ENCODE data around the gene RTL9. TPM values are rescaled to one million over a fixed set of nuclear protein-coding genes. Genes with fewer than 3 reads are reported as not detected.
"Not testable (repeated sequence)": the region's sequence is repeated elsewhere in the genome, so short reads cannot be mapped to it uniquely, and the experiment has no call there.

RTL9 gene
- total RNA-seq, 2 experiments from 2014 or later: not detected

DNA sequence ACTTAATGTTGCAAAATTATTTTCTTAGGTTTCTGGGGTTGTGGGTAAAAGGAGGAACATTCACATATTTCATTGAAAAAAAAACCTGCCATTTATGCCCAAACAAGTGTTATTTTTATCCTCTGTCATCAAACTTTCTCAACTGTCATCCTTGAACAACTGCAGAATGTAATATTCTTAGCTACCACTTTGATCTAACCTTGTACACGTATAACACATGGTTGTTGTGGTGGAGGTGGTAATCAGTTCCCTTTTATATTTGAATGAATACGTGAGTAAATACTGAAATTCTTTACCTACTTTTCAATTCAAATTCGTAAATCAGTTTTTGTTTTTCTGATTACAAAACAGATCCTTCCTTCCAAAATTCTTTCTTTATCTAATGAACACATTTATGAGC, 37.0 kb upstream of the RTL9 start:
- ChIA-PET CTCF (no interaction called here), POLR2A (interaction anchor here (0.6 kb wide), 1 partner anchor 587 kb away, joined by 3 read pairs; no protein-coding TSS in a partner anchor)
- H3K9me3 Mint-ChIP-seq: no peaks in the 10 kb centered on the region
- peaks cover 3% of the 10 kb centered on the region for H3K36me3 Mint-ChIP-seq (ENCODE audit: low read depth)
- peaks cover 4% of the 10 kb centered on the region for H3K4me1 Mint-ChIP-seq
- H3K27me3 Mint-ChIP-seq: no peaks in the 10 kb centered on the region
- H3K4me3 Mint-ChIP-seq: no peak overlapping the region
- DNase-seq: no peak
- no peak overlapping the region for H3K27ac Mint-ChIP-seq

- no peak for DNase-seq
- Mint-ChIP-seq H3K4me1 (peaks cover 4% of the 10 kb centered on the region), H3K4me3 (no peak overlapping the region), H3K36me3 (ENCODE audit: low read depth) (no peaks in the 10 kb centered on the region), H3K27me3 (no peaks in the 10 kb centered on the region), H3K27ac (no peak overlapping the region), H3K9me3 (no peaks in the 10 kb centered on the region)
- POLR2A ChIA-PET: no interaction called here
- CTCF ChIA-PET: no interaction called here
These were observed 36.0 kb upstream of the RTL9 start for GRCh38 chrX:110322603-110323002.

DNA sequence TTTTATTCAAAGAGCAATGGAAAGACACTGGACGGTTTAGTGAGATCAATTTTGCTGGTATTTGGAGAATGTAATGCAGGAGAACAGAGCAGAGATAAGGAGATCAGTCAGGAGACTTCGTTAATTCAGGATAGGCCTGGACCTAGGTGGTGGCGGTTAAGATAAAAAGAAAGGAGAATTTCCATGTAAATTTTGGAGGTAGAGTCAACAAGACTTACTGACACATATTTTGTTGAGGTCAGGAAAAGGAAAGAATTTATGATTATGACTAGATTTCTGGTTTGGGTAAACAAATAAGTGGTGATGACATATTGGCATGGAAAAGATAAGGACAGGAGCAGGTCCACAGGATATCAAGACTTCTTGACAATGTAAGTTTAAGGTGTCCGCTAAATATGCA, 31.9 kb upstream of the RTL9 start:
- Mint-ChIP-seq H3K27me3 (no peaks in the 10 kb centered on the region), H3K27ac (no peak overlapping the region), H3K36me3 (ENCODE audit: low read depth) (no peaks in the 10 kb centered on the region), H3K4me3 (no peak overlapping the region), H3K4me1 (no peaks in the 10 kb centered on the region), H3K9me3 (no peaks in the 10 kb centered on the region)
- ChIA-PET POLR2A (no interaction called here), CTCF (no interaction called here)
- no peak for DNase-seq

DNA sequence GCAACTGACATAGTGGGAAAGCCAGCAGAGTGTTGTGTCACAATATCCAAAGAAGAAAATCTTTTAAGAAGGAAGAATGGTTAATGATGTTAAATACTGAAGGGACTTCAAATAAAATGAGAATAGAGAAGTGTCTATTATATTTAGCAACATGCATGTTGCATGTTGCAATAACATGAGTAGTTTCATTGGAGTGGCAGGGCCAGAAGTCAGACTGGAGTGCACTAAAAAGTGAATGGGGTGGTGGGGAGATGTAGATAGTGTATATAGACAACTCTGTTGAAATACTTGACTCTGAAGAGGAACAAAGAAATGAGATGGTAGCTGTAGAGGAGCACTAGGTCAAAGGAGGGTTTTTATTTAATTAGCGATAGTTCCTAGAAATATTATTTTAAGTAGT, 31.3 kb upstream of the RTL9 start:
- ChIA-PET CTCF (no interaction called here), POLR2A (no interaction called here)
- no peaks in the 10 kb centered on the region for H3K9me3 Mint-ChIP-seq
- no peak overlapping the region for H3K4me3 Mint-ChIP-seq
- H3K27me3 Mint-ChIP-seq: no peaks in the 10 kb centered on the region
- no peak for DNase-seq
- no peaks in the 10 kb centered on the region for H3K4me1 Mint-ChIP-seq
- H3K36me3 Mint-ChIP-seq (ENCODE audit: low read depth): no peaks in the 10 kb centered on the region
- H3K27ac Mint-ChIP-seq: no peak overlapping the region

- H3K36me3 Mint-ChIP-seq (ENCODE audit: low read depth); POLR2A ChIA-PET; CTCF ChIA-PET: not testable (repeated sequence)
These were observed 30.0 kb upstream of the RTL9 start for GRCh38 chrX:110328613-110329012.

DNA sequence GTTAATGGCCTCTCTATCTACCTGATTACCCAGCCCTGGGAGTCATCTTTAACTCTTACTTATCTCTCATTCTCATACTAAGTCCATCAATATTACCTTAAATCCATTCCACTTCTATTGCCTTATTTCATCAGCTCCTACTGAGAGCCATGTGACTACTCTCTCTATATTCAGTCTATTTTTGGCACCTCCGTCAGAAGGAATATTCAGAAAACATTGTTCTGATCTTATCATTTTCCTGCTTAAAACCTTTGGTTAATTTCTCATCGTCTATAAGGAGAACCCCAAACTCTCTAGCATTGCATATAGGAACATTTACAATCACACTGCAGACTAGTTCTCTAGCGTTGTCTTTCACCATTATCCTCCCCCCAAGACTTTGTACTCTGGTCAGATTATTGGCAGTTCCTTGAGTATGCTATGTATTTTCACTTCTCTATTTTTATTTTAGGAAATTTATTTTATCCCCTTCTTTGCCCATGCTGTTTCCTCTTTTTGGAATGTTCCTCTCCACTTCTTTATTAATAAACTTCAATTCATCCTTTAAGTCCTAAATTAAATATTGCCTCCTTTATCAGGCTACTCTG, 27.1 kb upstream of the RTL9 start:
- no peak overlapping the region for H3K27ac Mint-ChIP-seq
- H3K4me1 Mint-ChIP-seq: no peaks in the 10 kb centered on the region

More at GRCh38 chrX:110328613-110329012, 30.0 kb upstream of the RTL9 start:
- H3K4me1 Mint-ChIP-seq, DNase-seq, H3K4me3 Mint-ChIP-seq, H3K27ac Mint-ChIP-seq, H3K9me3 Mint-ChIP-seq, H3K27me3 Mint-ChIP-seq: not testable (repeated sequence)

GRCh38 chrX:110333458-110333857, 25.2 kb upstream of the RTL9 start:
- DNase-seq; H3K27me3 Mint-ChIP-seq; H3K4me3 Mint-ChIP-seq; H3K36me3 Mint-ChIP-seq (ENCODE audit: low read depth); H3K27ac Mint-ChIP-seq; POLR2A ChIA-PET; H3K9me3 Mint-ChIP-seq; CTCF ChIA-PET; H3K4me1 Mint-ChIP-seq: not testable (repeated sequence)

More for the DNA sequence above, 27.1 kb upstream of the RTL9 start:
- ChIA-PET POLR2A (no interaction called here), CTCF (no interaction called here)
- H3K4me3 Mint-ChIP-seq: no peak overlapping the region
- H3K36me3 Mint-ChIP-seq (ENCODE audit: low read depth): no peaks in the 10 kb centered on the region
- H3K27me3 Mint-ChIP-seq: no peaks in the 10 kb centered on the region
- DNase-seq: no peak
- no peaks in the 10 kb centered on the region for H3K9me3 Mint-ChIP-seq

GRCh38 chrX:110338935-110339334, 19.7 kb upstream of the RTL9 start:
- ChIA-PET POLR2A (no interaction called here), CTCF (no interaction called here)
- Mint-ChIP-seq H3K27me3 (no peaks in the 10 kb centered on the region), H3K4me1 (peaks cover 4% of the 10 kb centered on the region), H3K36me3 (ENCODE audit: low read depth) (no peaks in the 10 kb centered on the region), H3K4me3 (no peak overlapping the region), H3K27ac (no peak overlapping the region), H3K9me3 (no peaks in the 10 kb centered on the region)
- DNase-seq: no peak

GRCh38 chrX:110341189-110342035, 17.2 kb upstream of the RTL9 start:
- CTCF ChIA-PET: interaction anchor here (0.6 to 1.1 kb wide), 2 partner anchors 186 to 195 kb away, joined by 3 read pairs; no protein-coding TSS in a partner anchor
- H3K4me1 Mint-ChIP-seq: peaks cover 4% of the 10 kb centered on the region

DNA sequence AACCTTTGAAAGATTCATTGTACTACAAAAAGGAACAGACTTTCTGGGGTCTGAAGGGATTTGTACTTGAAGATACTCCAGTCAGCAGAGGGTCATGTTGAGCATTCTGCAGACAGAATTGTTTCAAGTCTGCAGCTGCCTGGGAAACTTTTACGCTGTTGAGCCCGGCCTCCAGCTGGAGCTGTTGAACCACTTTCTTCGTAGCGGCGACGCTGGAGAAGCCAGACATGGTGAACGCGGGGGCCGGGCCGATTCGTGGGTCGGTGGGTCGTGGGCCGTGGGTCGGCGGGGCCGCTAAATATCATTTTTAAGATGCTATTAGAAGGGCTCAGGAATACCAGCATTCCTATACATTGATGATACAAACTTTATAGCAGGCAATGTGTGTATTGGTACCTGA, 12.0 kb upstream of the RTL9 start:
- Mint-ChIP-seq H3K4me3 (no peak overlapping the region), H3K4me1 (no peaks in the 10 kb centered on the region), H3K27me3 (no peaks in the 10 kb centered on the region), H3K36me3 (ENCODE audit: low read depth) (no peaks in the 10 kb centered on the region), H3K27ac (no peak overlapping the region), H3K9me3 (no peaks in the 10 kb centered on the region)
- ChIA-PET CTCF (no interaction called here), POLR2A (no interaction called here)
- DNase-seq: no peak

More at GRCh38 chrX:110341189-110342035, 17.2 kb upstream of the RTL9 start:
- Mint-ChIP-seq H3K27me3 (no peaks in the 10 kb centered on the region), H3K36me3 (ENCODE audit: low read depth) (no peaks in the 10 kb centered on the region), H3K9me3 (no peaks in the 10 kb centered on the region), H3K27ac (no peak overlapping the region), H3K4me3 (no peak overlapping the region)
- POLR2A ChIA-PET: no interaction called here
- DNase-seq: no peak

GRCh38 chrX:110359273-110359672, 625 bp downstream of the RTL9 start:
- ChIA-PET CTCF (no interaction called here), POLR2A (no interaction called here)
- H3K9me3 Mint-ChIP-seq: no peaks in the 10 kb centered on the region
- no peak for DNase-seq
- H3K27me3 Mint-ChIP-seq: no peaks in the 10 kb centered on the region
- no peak overlapping the region for H3K27ac Mint-ChIP-seq
- H3K4me1 Mint-ChIP-seq: no peaks in the 10 kb centered on the region
- no peak overlapping the region for H3K4me3 Mint-ChIP-seq
- H3K36me3 Mint-ChIP-seq (ENCODE audit: low read depth): no peaks in the 10 kb centered on the region

DNA sequence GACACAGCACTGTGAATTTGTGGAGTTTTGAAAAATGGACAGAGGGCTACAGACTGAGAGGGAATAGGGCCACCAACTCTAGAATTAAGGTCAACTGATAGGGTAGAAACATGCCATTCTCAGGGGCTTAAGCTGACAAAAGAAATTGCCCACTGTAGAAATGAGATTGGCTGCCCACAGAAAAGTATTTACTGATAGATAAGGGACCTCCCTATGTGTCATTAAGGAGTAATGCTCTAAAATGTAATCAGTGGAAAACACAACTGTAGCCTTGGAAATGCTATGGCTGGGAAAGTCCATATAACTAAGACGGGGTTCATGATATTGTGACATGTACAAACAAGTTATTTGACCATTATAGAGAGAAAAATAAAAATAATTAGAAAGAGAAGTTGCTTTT, 4.6 kb downstream of the RTL9 start:
- Mint-ChIP-seq H3K9me3 (no peaks in the 10 kb centered on the region), H3K27me3 (no peaks in the 10 kb centered on the region), H3K36me3 (ENCODE audit: low read depth) (no peaks in the 10 kb centered on the region), H3K4me1 (no peaks in the 10 kb centered on the region), H3K4me3 (no peak overlapping the region), H3K27ac (no peak overlapping the region)
- DNase-seq: no peak
- CTCF ChIA-PET: no interaction called here
- POLR2A ChIA-PET: no interaction called here

GRCh38 chrX:110373310-110373709, 14.7 kb downstream of the RTL9 start:
- no peaks in the 10 kb centered on the region for H3K9me3 Mint-ChIP-seq
- no peaks in the 10 kb centered on the region for H3K27me3 Mint-ChIP-seq
- POLR2A ChIA-PET: no interaction called here
- no peaks in the 10 kb centered on the region for H3K36me3 Mint-ChIP-seq (ENCODE audit: low read depth)
- H3K4me1 Mint-ChIP-seq: peaks cover 3% of the 10 kb centered on the region
- H3K27ac Mint-ChIP-seq: no peak overlapping the region
- CTCF ChIA-PET: no interaction called here
- no peak overlapping the region for H3K4me3 Mint-ChIP-seq
- DNase-seq: no peak

- Mint-ChIP-seq H3K36me3 (ENCODE audit: low read depth) (no peaks in the 10 kb centered on the region), H3K27ac (no peak overlapping the region), H3K4me1 (peaks cover 3% of the 10 kb centered on the region), H3K9me3 (no peaks in the 10 kb centered on the region), H3K27me3 (no peaks in the 10 kb centered on the region), H3K4me3 (no peak overlapping the region)
- ChIA-PET CTCF (no interaction called here), POLR2A (interaction anchor here (0.9 kb wide), 1 partner anchor 11 kb away, joined by 3 read pairs; no protein-coding TSS in a partner anchor)
- no peak for DNase-seq
These were observed 15.9 kb downstream of the RTL9 start for GRCh38 chrX:110374559-110374958.

Measured in activated CD4-positive, alpha-beta memory T cell treated with anti-CD3 and anti-CD28 coated beads, Interleukin-2, amount 10 ng/mL, durations not matched to agents 7 days and 5 days (primary cell).